Ovary (tissue), 10 donors: ENCODE data around the gene HOXB3. TPM values are rescaled to one million over a fixed set of nuclear protein-coding genes. Genes with fewer than 3 reads are reported as not detected.

Experiments
- DNase-seq, 5 donors: peaks; one replicate each; pipeline ENCODE4 v3.0.0-alpha.2; 2019 to 2020
- H3K27ac ChIP-seq, 2 donors: fragments of 200-600 bp; one replicate each; pipeline versions ENCODE4 v1.5.1 to v1.8.0; 2019 to 2022
- H3K27me3 ChIP-seq: fragments of 200-600 bp; one replicate; pipeline ENCODE4 v1.8.0; 2022
- H3K36me3 ChIP-seq: fragments of 200-600 bp; sonication (generic); one replicate; pipeline ENCODE4 v1.5.1; 2019
- H3K4me1 ChIP-seq: one replicate; pipeline ENCODE4 v1.8.1; 2013; ENCODE audit warnings: mild to moderate bottlenecking, moderate library complexity; ENCODE audit not compliant: insufficient read depth
- H3K4me3 ChIP-seq: fragments of 200-600 bp; sonication (generic); one replicate; pipeline ENCODE4 v1.5.1; 2017
- H3K9me3 ChIP-seq, 2 donors: fragments of 200-600 bp in 1 of 2; sonication (generic) in 1 of 2; one replicate each; pipeline versions ENCODE4 v1.5.1 to v1.8.1; 2013 to 2019; ENCODE audit warnings: mild to moderate bottlenecking in 1 of 2, moderate library complexity in 1 of 2
- CTCF ChIP-seq, 3 donors: fragments of 450-650 bp in 2 of 3; fragments of 200-600 bp in 1 of 3; IDR thresholded peaks; one replicate each; pipeline versions ENCODE4 v1.5.1 to v1.8.0; 2016 to 2022; ENCODE audit warnings: antibody characterized with exemption in 3 of 3, mild to moderate bottlenecking in 1 of 3
- EP300 ChIP-seq: sonication (generic); formaldehyde crosslinking; IDR thresholded peaks from one replicate; pipeline ENCODE4 v1.6.1; 2017; ENCODE audit warnings: antibody characterized with exemption
- POLR2A ChIP-seq: fragments of 450-650 bp; IDR thresholded peaks from one replicate; pipeline ENCODE4 v1.6.1; 2017; ENCODE audit warnings: antibody characterized with exemption, mild to moderate bottlenecking, moderate library complexity
- WGBS, 3 donors: extraction: QIAGEN DNeasy Blood & Tissue Kit in 1 of 3; methylation state at CpG; one replicate each; pipeline versions ENCODE4 v1.1.5 to v1.1.7; 2013 to 2017; 5-methylcytosine and 5-hydroxymethylcytosine counted together
- intact Hi-C, 4 donors: fragments of 100-400 bp; cut with DNase I; formaldehyde crosslinking; loops; one replicate each; pipeline versions ENCODE4 v1.11.0 to v1.15.1; 2022 to 2023
- long read RNA-seq, 3 donors: library from polyadenylated mRNA in 2 of 3; unstranded in 2 of 3; transcript quantifications; one replicate each; pipeline ENCODE4 v2.0.0 and lab custom pipeline, GENCODE V29; 2021 to 2026
- polyA plus RNA-seq, 2 donors: library from polyadenylated mRNA; stranded (reverse); fragments of 200-250 nt in 1 of 2; fragments of 350-450 nt in 1 of 2; fragmentation: Illumina TruSeq in 1 of 2; extraction: RNeasy Lipid Tissue Mini Kit (QIAGEN cat#74804) in 1 of 2; gene quantifications; one replicate each; pipeline ENCODE4 v1.2.3, GENCODE V29; 2013 to 2014
- total RNA-seq, 7 donors: library from RNA; depleted of rRNA in 2 of 7; stranded (reverse); fragments of >200 nt in 2 of 7; fragmentation: NEBNext Ultra II Directional in 3 of 7; extraction: Animal tissue kit (Norgen Biotek cat#: 25700) in 3 of 7; gene quantifications; one replicate each; pipeline versions ENCODE4 v1.1.0 to v1.2.4, GENCODE V29; 2016 to 2023
- donor health status: DM: no; HTN: no; CAD: no; lungs with moderate emphysema.
- donor health status: DM: no; HTN: no; CAD: no.
- donor health status: Bipolar disorder and iron deficiency.
- donor health status: DM: yes; HTN: yes; CAD: no.
- donor health status: DM: no; HTN: no; CAD: no.
- donor health status: DM: yes; HTN: yes; CAD: no.

HOXB3 gene
- total RNA-seq (10 to 100 TPM in 2 of 7 donors, 1 to 10 TPM in 3, under 1 TPM in 2; 0.43 to 10.7 (median 2.7) TPM), polyA plus RNA-seq (1 to 10 TPM in 1 of 2 donors, under 1 TPM in 1; 0.48 to 4.7 TPM)
- long read RNA-seq, donor 1: 0 reads
- long read RNA-seq, donor 2, partial matches to known transcripts: 0 of 1 reads
- long read RNA-seq, donor 2, other reads (novel, unspliced or antisense): 0 of 1 reads
- long read RNA-seq, donor 3, full-length matches to known transcripts: 1 of 5 reads
- long read RNA-seq, donor 3, partial matches to known transcripts: 0 of 5 reads
- long read RNA-seq, donor 3, other reads (novel, unspliced or antisense): 4 of 5 reads

GRCh38 chr17:48589831-48590606, at the start of gene HOXB3:
Gene HOXB3, minus strand, starts transcription at chr17:48590241. Its CDS starts 37,767 bp downstream, at chr17:48552474.
- TF ChIP-seq CTCF (IDR thresholded peaks at IDR 0.05): no peak
- no peak for TF ChIP-seq EP300
- no peak for TF ChIP-seq POLR2A
- H3K27ac ChIP-seq: no peak within 1 kb of the TSS
- peaks cover 0 to 8% of the 10 kb centered on the region in 2 donors for H3K9me3 ChIP-seq
- H3K4me3 ChIP-seq: peak within 1 kb of the TSS; percentile 27
- intact Hi-C loops: loop anchor here in 1 of 4 donors (10.0 kb wide), 1 partner anchor 235 kb away; no protein-coding TSS in a partner anchor
- peaks cover 3% of the 10 kb centered on the region for H3K4me1 ChIP-seq
- DNase-seq: no peak
- 39 to 50% (median 45%) methylated on average over 23 of the region's 23 CpGs for WGBS, 3 donors
- no peaks in the 10 kb centered on the region for H3K27me3 ChIP-seq
- no peaks in the 10 kb centered on the region for H3K36me3 ChIP-seq

GRCh38 chr17:48639136-48639535, 49.1 kb upstream of the HOXB3 start:
- Histone ChIP-seq H3K36me3 (no peaks in the 10 kb centered on the region), H3K4me1 (no peaks in the 10 kb centered on the region), H3K27ac (no peak overlapping the region), H3K27me3 (no peaks in the 10 kb centered on the region), H3K9me3 (no peaks in the 10 kb centered on the region), H3K4me3 (no peak overlapping the region)
- intact Hi-C loops: no loop called here
- TF ChIP-seq EP300 (no peak), POLR2A (no peak), CTCF (IDR thresholded peaks at IDR 0.05) (no peak)
- no peak for DNase-seq
- 14 to 31% (median 18%) methylated on average over 5 of the region's 5 CpGs for WGBS, 3 donors

- H3K27me3 ChIP-seq: no peaks in the 10 kb centered on the region
- no peaks in the 10 kb centered on the region for H3K4me1 ChIP-seq
- H3K27ac ChIP-seq: no peak overlapping the region
- intact Hi-C loops: no loop called here
- TF ChIP-seq EP300 (no peak), POLR2A (no peak), CTCF (IDR thresholded peaks at IDR 0.05) (no peak)
- WGBS, 3 donors: 16 to 27% (median 25%) methylated on average over 18 of the region's 18 CpGs
- no peak overlapping the region for H3K4me3 ChIP-seq
- no peaks in the 10 kb centered on the region for H3K9me3 ChIP-seq
- no peaks in the 10 kb centered on the region for H3K36me3 ChIP-seq
- no peak for DNase-seq
Measured at GRCh38 chr17:48637323-48638260, 47.6 kb upstream of the HOXB3 start.
